Measurements from ENCODE around the gene FSTL4. TPM values are rescaled to one million over a fixed set of nuclear protein-coding genes. Genes with fewer than 3 reads are reported as not detected.

FSTL4 gene
- total and polyA plus RNA-seq, 2 experiments from 2014 or later: 1.4 to 2.8 TPM

- no peaks in the 10 kb centered on the region for H3K27me3 ChIP-seq (ENCODE audit: insufficient read depth)
- H3K4me1 Mint-ChIP-seq: peaks cover 5% of the 10 kb centered on the region; the same call in 1 of the 3 replicates
- no peak overlapping the region for H2AFZ ChIP-seq
- H3F3A ChIP-seq (replicated peaks; ENCODE audit: low read depth): no peaks in the 10 kb centered on the region
- 0 out of 2 replicates have a peak, but pooled peaks cover 4% of the 10 kb centered on the region for H3K9me2 ChIP-seq (ENCODE audit: insufficient read depth)
- H4K20me1 ChIP-seq (replicated peaks; ENCODE audit: insufficient read depth): no peaks in the 10 kb centered on the region
- no peaks in the 10 kb centered on the region for H3K27me3 Mint-ChIP-seq (ENCODE audit: insufficient read depth, low read depth, poor library complexity)
- ATAC-seq (no peak), DNase-seq (ENCODE audit: low spot score) (no peak)
- H3K4me3 Mint-ChIP-seq: no peak overlapping the region
- H3K27ac ChIP-seq (ENCODE audit: low read depth): no peak overlapping the region
- no peaks in the 10 kb centered on the region for H3K36me3 Mint-ChIP-seq (ENCODE audit: low read depth)
- H3K9me3 Mint-ChIP-seq: no peaks in the 10 kb centered on the region
- no peak overlapping the region for H3K27ac Mint-ChIP-seq
- no peaks in the 10 kb centered on the region for H3K4me1 ChIP-seq (ENCODE audit: insufficient read depth)
- no peaks in the 10 kb centered on the region for H3K79me2 ChIP-seq (replicated peaks; ENCODE audit: insufficient read depth)
- TF ChIP-seq, protein P1, sequence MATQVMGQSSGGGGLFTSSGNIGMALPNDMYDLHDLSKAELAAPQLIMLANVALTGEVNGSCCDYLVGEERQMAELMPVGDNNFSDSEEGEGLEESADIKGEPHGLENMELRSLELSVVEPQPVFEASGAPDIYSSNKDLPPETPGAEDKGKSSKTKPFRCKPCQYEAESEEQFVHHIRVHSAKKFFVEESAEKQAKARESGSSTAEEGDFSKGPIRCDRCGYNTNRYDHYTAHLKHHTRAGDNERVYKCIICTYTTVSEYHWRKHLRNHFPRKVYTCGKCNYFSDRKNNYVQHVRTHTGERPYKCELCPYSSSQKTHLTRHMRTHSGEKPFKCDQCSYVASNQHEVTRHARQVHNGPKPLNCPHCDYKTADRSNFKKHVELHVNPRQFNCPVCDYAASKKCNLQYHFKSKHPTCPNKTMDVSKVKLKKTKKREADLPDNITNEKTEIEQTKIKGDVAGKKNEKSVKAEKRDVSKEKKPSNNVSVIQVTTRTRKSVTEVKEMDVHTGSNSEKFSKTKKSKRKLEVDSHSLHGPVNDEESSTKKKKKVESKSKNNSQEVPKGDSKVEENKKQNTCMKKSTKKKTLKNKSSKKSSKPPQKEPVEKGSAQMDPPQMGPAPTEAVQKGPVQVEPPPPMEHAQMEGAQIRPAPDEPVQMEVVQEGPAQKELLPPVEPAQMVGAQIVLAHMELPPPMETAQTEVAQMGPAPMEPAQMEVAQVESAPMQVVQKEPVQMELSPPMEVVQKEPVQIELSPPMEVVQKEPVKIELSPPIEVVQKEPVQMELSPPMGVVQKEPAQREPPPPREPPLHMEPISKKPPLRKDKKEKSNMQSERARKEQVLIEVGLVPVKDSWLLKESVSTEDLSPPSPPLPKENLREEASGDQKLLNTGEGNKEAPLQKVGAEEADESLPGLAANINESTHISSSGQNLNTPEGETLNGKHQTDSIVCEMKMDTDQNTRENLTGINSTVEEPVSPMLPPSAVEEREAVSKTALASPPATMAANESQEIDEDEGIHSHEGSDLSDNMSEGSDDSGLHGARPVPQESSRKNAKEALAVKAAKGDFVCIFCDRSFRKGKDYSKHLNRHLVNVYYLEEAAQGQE (IDR thresholded peaks at IDR 0.05; ENCODE audit: unreplicated experiment): no peak
- TF ChIP-seq POLR2AphosphoS5 (IDR thresholded peaks at IDR 0.05; ENCODE audit: low read depth): no peak
- TF ChIP-seq, protein P2, sequence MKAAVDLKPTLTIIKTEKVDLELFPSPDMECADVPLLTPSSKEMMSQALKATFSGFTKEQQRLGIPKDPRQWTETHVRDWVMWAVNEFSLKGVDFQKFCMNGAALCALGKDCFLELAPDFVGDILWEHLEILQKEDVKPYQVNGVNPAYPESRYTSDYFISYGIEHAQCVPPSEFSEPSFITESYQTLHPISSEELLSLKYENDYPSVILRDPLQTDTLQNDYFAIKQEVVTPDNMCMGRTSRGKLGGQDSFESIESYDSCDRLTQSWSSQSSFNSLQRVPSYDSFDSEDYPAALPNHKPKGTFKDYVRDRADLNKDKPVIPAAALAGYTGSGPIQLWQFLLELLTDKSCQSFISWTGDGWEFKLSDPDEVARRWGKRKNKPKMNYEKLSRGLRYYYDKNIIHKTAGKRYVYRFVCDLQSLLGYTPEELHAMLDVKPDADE (IDR thresholded peaks at IDR 0.05): no peak
- no peak for TF ChIP-seq ZNF462 (CRISPR knock-in tag; IDR thresholded peaks at IDR 0.05)
- TF ChIP-seq STAT1 (IDR thresholded peaks at IDR 0.05; ENCODE audit: unreplicated experiment): no peak
- TF ChIP-seq, protein P3, sequence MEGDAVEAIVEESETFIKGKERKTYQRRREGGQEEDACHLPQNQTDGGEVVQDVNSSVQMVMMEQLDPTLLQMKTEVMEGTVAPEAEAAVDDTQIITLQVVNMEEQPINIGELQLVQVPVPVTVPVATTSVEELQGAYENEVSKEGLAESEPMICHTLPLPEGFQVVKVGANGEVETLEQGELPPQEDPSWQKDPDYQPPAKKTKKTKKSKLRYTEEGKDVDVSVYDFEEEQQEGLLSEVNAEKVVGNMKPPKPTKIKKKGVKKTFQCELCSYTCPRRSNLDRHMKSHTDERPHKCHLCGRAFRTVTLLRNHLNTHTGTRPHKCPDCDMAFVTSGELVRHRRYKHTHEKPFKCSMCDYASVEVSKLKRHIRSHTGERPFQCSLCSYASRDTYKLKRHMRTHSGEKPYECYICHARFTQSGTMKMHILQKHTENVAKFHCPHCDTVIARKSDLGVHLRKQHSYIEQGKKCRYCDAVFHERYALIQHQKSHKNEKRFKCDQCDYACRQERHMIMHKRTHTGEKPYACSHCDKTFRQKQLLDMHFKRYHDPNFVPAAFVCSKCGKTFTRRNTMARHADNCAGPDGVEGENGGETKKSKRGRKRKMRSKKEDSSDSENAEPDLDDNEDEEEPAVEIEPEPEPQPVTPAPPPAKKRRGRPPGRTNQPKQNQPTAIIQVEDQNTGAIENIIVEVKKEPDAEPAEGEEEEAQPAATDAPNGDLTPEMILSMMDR (conservative IDR thresholded peaks at IDR 0.05; ENCODE audit: low read depth in 2 of 2): no peak
- TF ChIP-seq EZH2 (IDR thresholded peaks at IDR 0.05; ENCODE audit: low read depth, unreplicated experiment): no peak
- no peak for TF ChIP-seq ZNF331 (CRISPR knock-in tag; IDR thresholded peaks at IDR 0.05; ENCODE audit: low read depth)
- no peak for TF ChIP-seq ZNF114 (CRISPR knock-in tag; IDR thresholded peaks at IDR 0.05)
- no peak for TF ChIP-seq CREB1 (CRISPR knock-in tag; IDR thresholded peaks at IDR 0.05; ENCODE audit: low read depth)
- TF ChIP-seq EZH2phosphoT487 (IDR thresholded peaks at IDR 0.05; ENCODE audit: unreplicated experiment): no peak
- TF ChIP-seq NANOG (IDR thresholded peaks at IDR 0.05; ENCODE audit: borderline replicate concordance): no peak
- no peak for TF ChIP-seq JUNB (IDR thresholded peaks at IDR 0.05; ENCODE audit: unreplicated experiment)
- H3K4me3 ChIP-seq: no peak overlapping the region
- H3K4me2 ChIP-seq: no peak overlapping the region
- no peaks in the 10 kb centered on the region for H3K36me3 ChIP-seq (ENCODE audit: insufficient read depth)
These were observed 461.3 kb downstream of the FSTL4 start for GRCh38 chr5:133150909-133151544.
